OCI-LY7 (cell line): ENCODE data around the gene RRBP1. TPM values are rescaled to one million over a fixed set of nuclear protein-coding genes. Genes with fewer than 3 reads are reported as not detected.

Source experiments
- BruUV-seq: library from RNA; stranded (reverse); fragments of 400-500 nt; replicated peaks from 2 replicates; lab custom pipeline; 2021; lab: Mats Ljungman, UMichigan
- CTCF ChIA-PET: fragments of 300-600 bp; sonication (Branson Sonifier 250); formaldehyde crosslinking; loops from one replicate; lab custom pipeline; 2022; ENCODE audit warnings: antibody characterized with exemption; ENCODE audit not compliant: unreplicated experiment; lab: Charles Lee
- POLR2A ChIA-PET: fragments of 300-600 bp; sonication (Branson Sonifier 250); formaldehyde crosslinking; loops from one replicate; lab custom pipeline; 2022; ENCODE audit warnings: antibody characterized with exemption; lab: Charles Lee
- DNase-seq: peaks from one replicate; pipeline ENCODE4 v3.0.0-alpha.2; 2015; ENCODE audit warnings: low spot score
- H2AFZ ChIP-seq: fragments of 200-600 bp; sonication (generic), shearing (Covaris generic); 2 replicates; pipeline ENCODE4 v1.6.1; 2014; ENCODE audit warnings: mild to moderate bottlenecking, antibody characterized with exemption, low read length, moderate library complexity
- H3K27ac ChIP-seq: fragments of 200-600 bp; sonication (generic); 2 replicates; pipeline ENCODE4 v1.5.1; 2014; ENCODE audit warnings: mixed run types, low read depth, mild to moderate bottlenecking, moderate library complexity, low read length, inconsistent platforms; ENCODE audit not compliant: poor library complexity, severe bottlenecking
- H3K36me3 ChIP-seq: fragments of 200-600 bp; sonication (generic); 2 replicates; pipeline ENCODE4 v1.6.1; 2014; ENCODE audit warnings: mild to moderate bottlenecking, antibody characterized with exemption, low read length, moderate library complexity, mixed read lengths; ENCODE audit not compliant: insufficient read depth
- H3K4me1 ChIP-seq: fragments of 200-600 bp; sonication (generic); 2 replicates; pipeline ENCODE4 v1.5.1; 2014; ENCODE audit warnings: mild to moderate bottlenecking, low read length; ENCODE audit not compliant: insufficient read depth, poor library complexity, severe bottlenecking
- H3K4me2 ChIP-seq: fragments of 200-600 bp; sonication (generic); 2 replicates; pipeline ENCODE4 v1.6.1; 2014; ENCODE audit warnings: mild to moderate bottlenecking, low read length
- H3K4me3 ChIP-seq: fragments of 200-600 bp; sonication (generic); 2 replicates; pipeline ENCODE4 v1.5.1; 2014; ENCODE audit warnings: mild to moderate bottlenecking, low read depth, low read length; ENCODE audit not compliant: poor library complexity, severe bottlenecking
- H3K79me2 ChIP-seq: fragments of 200-600 bp; sonication (generic); 2 replicates; pipeline ENCODE4 v1.6.1; 2016; ENCODE audit warnings: low read depth, mild to moderate bottlenecking, low read length, moderate library complexity, mixed read lengths; ENCODE audit not compliant: insufficient read depth
- H3K9me2 ChIP-seq: fragments of 200-600 bp; sonication (generic); 2 replicates; pipeline ENCODE4 v1.6.1; 2016; ENCODE audit warnings: mild to moderate bottlenecking, low read length, mixed read lengths; ENCODE audit not compliant: insufficient read depth
- H3K9me3 ChIP-seq: fragments of 200-600 bp; sonication (generic); 2 replicates; pipeline ENCODE4 v1.6.1; 2014; ENCODE audit warnings: mild to moderate bottlenecking, mixed run types, low read length, mixed read lengths
- H4K20me1 ChIP-seq: fragments of 200-600 bp; sonication (generic); 2 replicates; pipeline ENCODE4 v1.6.1; 2014; ENCODE audit warnings: mild to moderate bottlenecking, antibody characterized with exemption, low read length, moderate library complexity, mixed read lengths; ENCODE audit not compliant: insufficient read depth
- CTCF ChIP-seq: fragments of 200-600 bp; sonication (generic); conservative IDR thresholded peaks from 2 replicates; pipeline ENCODE4 v1.5.1; 2014; ENCODE audit warnings: mild to moderate bottlenecking, antibody characterized with exemption, low read length, moderate library complexity, mixed read lengths
- EZH2phosphoT487 ChIP-seq: fragments of 200-600 bp; sonication (generic); IDR thresholded peaks from 2 replicates; pipeline ENCODE4 v1.6.1; 2018; ENCODE audit warnings: low read depth, borderline replicate concordance, mild to moderate bottlenecking, mixed run types, antibody characterized with exemption, low read length, moderate library complexity, mixed read lengths
- intact Hi-C: fragments of 100-400 bp; cut with micrococcal nuclease; formaldehyde crosslinking; loops from one replicate; pipeline ENCODE4 v1.10.0; 2022; ENCODE audit not compliant: unreplicated experiment
- total RNA-seq, 2 experiments: library from RNA; depleted of rRNA in 1 of 2; stranded (reverse); fragments of >200 nt in 1 of 2; shearing (Covaris generic) in 1 of 2; gene quantifications; 2 replicates each; pipeline ENCODE4 v1.2.3, GENCODE V29; 2014 to 2022

Gene RRBP1
- total RNA-seq, 2 experiments from 2014 or later, result 13.6 to 46.3 TPM

- intact Hi-C loops, result no loop called here
- Histone ChIP-seq H2AFZ (no peak overlapping the region), H3K27ac (no peak overlapping the region), H3K79me2 (no peaks in the 10 kb centered on the region), H3K4me2 (no peak overlapping the region), H4K20me1 (no peaks in the 10 kb centered on the region), H3K4me3 (no peak overlapping the region), H3K36me3 (no peaks in the 10 kb centered on the region), H3K4me1 (no peaks in the 10 kb centered on the region), H3K9me3 (no peaks in the 10 kb centered on the region), H3K9me2 (no peaks in the 10 kb centered on the region)
- no TSS peak for BruUV-seq
- ChIA-PET CTCF (no interaction called here), POLR2A (no interaction called here)
- no peak for DNase-seq
- TF ChIP-seq CTCF (no peak), EZH2phosphoT487 (no peak)
These were observed 62.5 kb downstream of the RRBP1 start for GRCh38 chr20:17619351-17620093.

GRCh38 chr20:17618673-17619013 is 63.4 kb downstream of the RRBP1 start:
- Histone ChIP-seq H3K4me3 (no peak overlapping the region), H3K4me2 (no peak overlapping the region), H3K9me2 (no peaks in the 10 kb centered on the region), H3K4me1 (no peaks in the 10 kb centered on the region), H3K9me3 (no peaks in the 10 kb centered on the region), H3K27ac (no peak overlapping the region), H3K36me3 (no peaks in the 10 kb centered on the region), H2AFZ (no peak overlapping the region), H3K79me2 (no peaks in the 10 kb centered on the region), H4K20me1 (no peaks in the 10 kb centered on the region)
- no peak for DNase-seq
- ChIA-PET POLR2A (no interaction called here), CTCF (no interaction called here)
- BruUV-seq, result no TSS peak
- intact Hi-C loops, result no loop called here
- TF ChIP-seq EZH2phosphoT487 (no peak), CTCF (no peak)

- Histone ChIP-seq H3K36me3 (no peaks in the 10 kb centered on the region), H3K9me2 (no peaks in the 10 kb centered on the region), H4K20me1 (no peaks in the 10 kb centered on the region), H3K4me3 (no peak overlapping the region), H3K4me1 (no peaks in the 10 kb centered on the region), H2AFZ (no peak overlapping the region), H3K27ac (no peak overlapping the region), H3K79me2 (no peaks in the 10 kb centered on the region), H3K4me2 (no peak overlapping the region), H3K9me3 (no peaks in the 10 kb centered on the region)
- DNase-seq, result no peak
- intact Hi-C loops, result loop anchor here (1.0 to 2.0 kb wide), 2 partner anchors 81 to 113 kb away; no protein-coding TSS in a partner anchor
- TF ChIP-seq EZH2phosphoT487 (no peak), CTCF (0 out of 2 replicates have a peak, but pooled peaks have one; percentile 16)
- POLR2A ChIA-PET, result interaction anchor here (0.6 kb wide), 1 partner anchor 52 kb away, joined by 3 read pairs; no protein-coding TSS in a partner anchor
- no TSS peak for BruUV-seq
- CTCF ChIA-PET, result no interaction called here
These were observed 64.0 kb downstream of the RRBP1 start for GRCh38 chr20:17617868-17618672.
